NCI-H1436 treated with DMSO at 0.1 percent for 48 hours (cell line): ENCODE results near the gene CTU2.

Source experiments
- DNase-seq: peaks from one replicate; lab custom pipeline; 2025; lab: John Stamatoyannopoulos, UW

CTU2 gene

GRCh38 chr16:88761143-88761534 lies 54.8 kb downstream of the CTU2 start:
- DNase-seq = no peak

GRCh38 chr16:88761830-88762229 lies 55.5 kb downstream of the CTU2 start:
- no peak for DNase-seq

- no peak for DNase-seq
Measured at GRCh38 chr16:88762258-88762870, 56.1 kb downstream of the CTU2 start.

- no peak for DNase-seq
Measured at GRCh38 chr16:88762941-88763340, 56.6 kb downstream of the CTU2 start.

- no peak for DNase-seq
Measured at GRCh38 chr16:88763502-88764053, 57.3 kb downstream of the CTU2 start.

DNA sequence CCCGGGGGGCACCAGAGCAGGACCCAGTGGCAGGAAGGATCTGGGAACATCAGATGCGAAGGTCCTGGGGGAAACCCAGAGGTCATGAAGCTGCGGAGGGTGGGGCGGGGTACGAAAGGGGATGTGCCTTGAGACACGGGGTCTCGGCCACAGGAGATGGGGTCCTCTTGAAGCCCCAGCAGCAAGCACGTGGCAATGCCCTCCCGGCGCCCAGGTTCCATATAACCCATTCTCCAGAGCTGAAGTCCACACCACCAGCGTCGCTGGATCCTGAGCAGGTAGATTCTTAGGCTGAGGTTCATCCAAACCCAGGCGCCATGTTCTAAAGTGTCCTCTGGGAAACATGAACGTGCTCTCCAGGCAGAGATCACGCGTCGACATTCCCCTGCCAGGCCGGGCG lies 57.8 kb downstream of the CTU2 start:
- DNase-seq = no peak

DNA sequence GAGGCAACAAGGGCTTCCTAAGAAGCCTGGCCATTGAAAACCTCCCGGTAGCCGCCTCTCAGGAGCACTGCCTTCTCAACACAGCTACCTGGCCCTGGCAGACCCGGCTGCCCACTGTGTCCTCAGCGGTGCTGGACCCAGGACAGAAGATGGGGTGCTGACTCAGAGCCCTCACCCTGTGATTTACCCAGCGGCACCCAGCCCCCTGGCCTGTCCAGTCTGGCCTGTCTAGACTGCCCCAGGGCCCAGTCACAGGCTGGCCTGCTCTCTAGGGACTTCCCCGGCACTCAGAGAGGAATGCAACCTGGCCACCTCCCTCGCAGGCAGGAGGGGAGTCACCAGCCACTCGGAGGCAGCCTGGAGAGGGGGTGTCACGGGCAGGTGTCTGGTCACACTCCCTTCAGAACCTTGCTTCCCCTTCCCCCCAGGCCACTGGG lies 58.6 kb downstream of the CTU2 start:
- DNase-seq = no peak
